HEK293 (cell line): ENCODE measurements around the gene FAM174B.

ENCODE experiments used
- CTCF ChIA-PET: fragments of 350-600 bp; formaldehyde crosslinking; extraction: SDS; loops from one replicate; lab custom pipeline; 2021; ENCODE audit warnings: antibody characterized with exemption; lab: Yijun Ruan, JAX
- POLR2A ChIA-PET: fragments of 300-600 bp; formaldehyde crosslinking; extraction: SDS; loops from one replicate; lab custom pipeline; 2020; ENCODE audit warnings: antibody characterized with exemption, inconsistent platforms; lab: Yijun Ruan, JAX
- H3K27ac ChIP-seq: fragments of 200-500 bp; sonication (Bioruptor generic); 2 replicates; pipeline ENCODE4 v1.5.1; 2014; ENCODE audit warnings: low read depth, low read length, control low read depth, inconsistent platforms; ENCODE audit errors: extremely low read depth
- H3K36me3 ChIP-seq, 2 experiments: fragments of 200-500 bp in 1 of 2; sonication (Bioruptor generic) in 1 of 2; 1 replicate in 1 of 2; 2 replicates in 1 of 2; pipeline ENCODE4 v1.5.1; 2014 to 2017; ENCODE audit warnings: inconsistent platforms in 2 of 2, low read length in 2 of 2; ENCODE audit not compliant: control insufficient read depth in 2 of 2, insufficient read depth in 1 of 2
- H3K4me1 ChIP-seq: fragments of 200-500 bp; sonication (Bioruptor generic); 2 replicates; pipeline ENCODE4 v1.5.1; 2014; ENCODE audit warnings: mild to moderate bottlenecking, low read length, inconsistent platforms; ENCODE audit not compliant: control insufficient read depth, insufficient read depth
- H3K4me3 ChIP-seq: 2 replicates; pipeline ENCODE4 v1.5.1; 2011; ENCODE audit warnings: low read depth, mild to moderate bottlenecking, control low read depth, low read length, moderate library complexity
- H3K9me3 ChIP-seq: fragments of 200-500 bp; sonication (Bioruptor generic); 2 replicates; pipeline ENCODE4 v1.5.1; 2014; ENCODE audit warnings: low read depth, low read length, inconsistent platforms; ENCODE audit not compliant: control insufficient read depth, insufficient read depth
- AEBP2 ChIP-seq: fragments of 450-650 bp; formaldehyde crosslinking; IDR thresholded peaks from 2 replicates; pipeline ENCODE4 v1.5.1; 2016; ENCODE audit warnings: missing biosample characterization, missing genetic modification characterization, borderline replicate concordance
- ATF2 ChIP-seq: fragments of 450-650 bp; formaldehyde crosslinking; IDR thresholded peaks from 2 replicates; pipeline ENCODE4 v1.5.1; 2016; ENCODE audit warnings: missing biosample characterization, missing genetic modification characterization, low read depth
- HOXC10 ChIP-seq: sonication (generic); formaldehyde crosslinking; IDR thresholded peaks from 2 replicates; pipeline ENCODE4 v1.8.1; 2023; ENCODE audit warnings: mild to moderate bottlenecking, missing genetic modification reagents
- INSM2 ChIP-seq: fragments of 450-650 bp; formaldehyde crosslinking; IDR thresholded peaks from 2 replicates; pipeline ENCODE4 v1.5.1; 2016; ENCODE audit warnings: missing biosample characterization, missing genetic modification characterization
- OVOL3 ChIP-seq: fragments of 450-650 bp; formaldehyde crosslinking; IDR thresholded peaks from 2 replicates; pipeline ENCODE4 v1.5.1; 2016; ENCODE audit warnings: missing biosample characterization, missing genetic modification characterization
- ZBTB44 ChIP-seq: fragments of 450-650 bp; IDR thresholded peaks from 2 replicates; pipeline ENCODE4 v1.5.1; 2018; ENCODE audit warnings: missing biosample characterization, mild to moderate bottlenecking, missing genetic modification characterization
- ZNF157 ChIP-seq: fragments of 450-650 bp; formaldehyde crosslinking; IDR thresholded peaks from 2 replicates; pipeline ENCODE4 v1.5.1; 2016; ENCODE audit warnings: missing biosample characterization, missing genetic modification characterization
- ZNF16 ChIP-seq: fragments of 450-650 bp; formaldehyde crosslinking; IDR thresholded peaks from 2 replicates; pipeline ENCODE4 v1.5.1; 2016; ENCODE audit warnings: low read depth, missing biosample characterization, missing genetic modification characterization
- ZNF558 ChIP-seq: fragments of 450-650 bp; formaldehyde crosslinking; IDR thresholded peaks from 2 replicates; pipeline ENCODE4 v1.5.1; 2016; ENCODE audit warnings: missing biosample characterization, missing genetic modification characterization
- ZNF580 ChIP-seq: fragments of 450-650 bp; formaldehyde crosslinking; IDR thresholded peaks from 2 replicates; pipeline ENCODE4 v1.5.1; 2016; ENCODE audit warnings: missing biosample characterization, missing genetic modification characterization
- ZNF621 ChIP-seq: fragments of 450-650 bp; formaldehyde crosslinking; IDR thresholded peaks from 2 replicates; pipeline ENCODE4 v1.5.1; 2017; ENCODE audit warnings: missing biosample characterization, missing genetic modification characterization
- ZNF654 ChIP-seq: fragments of 450-650 bp; formaldehyde crosslinking; IDR thresholded peaks from 2 replicates; pipeline ENCODE4 v1.5.1; 2016; ENCODE audit warnings: low read depth, missing biosample characterization, missing genetic modification characterization
- ZSCAN16 ChIP-seq: fragments of 450-650 bp; formaldehyde crosslinking; IDR thresholded peaks from 2 replicates; pipeline ENCODE4 v1.5.1; 2016; ENCODE audit warnings: missing biosample characterization, missing genetic modification characterization
- ZSCAN4 ChIP-seq: fragments of 450-650 bp; formaldehyde crosslinking; IDR thresholded peaks from 2 replicates; pipeline ENCODE4 v1.5.1; 2017; ENCODE audit warnings: missing biosample characterization, missing genetic modification characterization
- ZXDB ChIP-seq: fragments of 450-650 bp; formaldehyde crosslinking; IDR thresholded peaks from 2 replicates; pipeline ENCODE4 v1.5.1; 2016; ENCODE audit warnings: missing biosample characterization, missing genetic modification characterization

The FAM174B gene

GRCh38 chr15:92611995-92612745 is 43.4 kb downstream of the FAM174B start:
- H3K36me3 ChIP-seq, result no peaks in the 10 kb centered on the region
- H3K4me1 ChIP-seq, result no peaks in the 10 kb centered on the region
- ChIA-PET POLR2A (no interaction called here), CTCF (interaction anchor here (0.7 to 1.4 kb wide), 2 partner anchors 102 to 589 kb away, joined by 4 to 5 read pairs; no protein-coding TSS in a partner anchor)
- H3K9me3 ChIP-seq, result no peaks in the 10 kb centered on the region
- H3K27ac ChIP-seq, result no peak overlapping the region
- no peak overlapping the region for H3K4me3 ChIP-seq
- peak; percentile 17; the same call in 1 of the 2 replicates for TF ChIP-seq ZNF654
- TF ChIP-seq ZSCAN4 (tag by site-specific recombination), result no peak
- TF ChIP-seq OVOL3, result no peak

- TF ChIP-seq ZNF157 (tag by site-specific recombination), result no peak
- TF ChIP-seq AEBP2, result no peak
- TF ChIP-seq ZNF580 (tag by site-specific recombination), result no peak
- TF ChIP-seq ZNF16 (tag by site-specific recombination), result no peak
Observed at GRCh38 chr15:92611150-92611549, 44.4 kb downstream of the FAM174B start.

GRCh38 chr15:92610101-92610520 is 45.5 kb downstream of the FAM174B start:
- no peak for TF ChIP-seq ZNF621 (tag by site-specific recombination)
- no peak for TF ChIP-seq ZNF654
- TF ChIP-seq ZSCAN16 (tag by site-specific recombination), result no peak
- no peak for TF ChIP-seq ZXDB (tag by site-specific recombination)
- TF ChIP-seq ZNF558 (tag by site-specific recombination), result no peak
- TF ChIP-seq HOXC10 (CRISPR knock-in tag), result no peak
- TF ChIP-seq ZBTB44 (tag by site-specific recombination), result no peak
- TF ChIP-seq INSM2, result no peak
- TF ChIP-seq ATF2 (tag by site-specific recombination), result no peak
- H3K4me3 ChIP-seq, result no peak overlapping the region
- H3K4me1 ChIP-seq, result no peaks in the 10 kb centered on the region
- H3K27ac ChIP-seq, result no peak overlapping the region
- ChIA-PET CTCF (interaction anchor here (0.7 kb wide), 1 partner anchor 520 kb away, joined by 4 read pairs; no protein-coding TSS in a partner anchor), POLR2A (no interaction called here)
- no peaks in the 10 kb centered on the region for H3K36me3 ChIP-seq
- no peaks in the 10 kb centered on the region for H3K9me3 ChIP-seq

More at GRCh38 chr15:92611150-92611549, 44.4 kb downstream of the FAM174B start:
- no peak overlapping the region for H3K4me3 ChIP-seq
- ChIA-PET POLR2A (no interaction called here), CTCF (interaction anchor here (0.7 kb wide), 1 partner anchor 590 kb away, joined by 4 read pairs; no protein-coding TSS in a partner anchor)
- H3K36me3 ChIP-seq, result no peaks in the 10 kb centered on the region
- H3K9me3 ChIP-seq, result no peaks in the 10 kb centered on the region
- H3K27ac ChIP-seq, result no peak overlapping the region
- no peaks in the 10 kb centered on the region for H3K4me1 ChIP-seq
